Mucosa of descending colon (tissue), 3 donors: ENCODE results near the gene SLC1A3. TPM values are rescaled to one million over a fixed set of nuclear protein-coding genes. Genes with fewer than 3 reads are reported as not detected.

Experiments
- ATAC-seq: fragments of 200-7000 bp; cut with Tn5 transposase; one replicate; pipeline ENCODE4 v1.9.1; 2020; ENCODE audit warnings: mild to moderate bottlenecking, moderate library complexity
- DNase-seq, 3 donors: peaks; one replicate each; pipeline ENCODE4 v3.0.0-alpha.2; 2020
- H3K36me3 ChIP-seq: fragments of 200-600 bp; one replicate; pipeline ENCODE4 v1.8.0; 2021; ENCODE audit warnings: low read depth, mild to moderate bottlenecking
- H3K4me1 ChIP-seq: fragments of 200-600 bp; one replicate; pipeline ENCODE4 v1.8.0; 2021; ENCODE audit warnings: low read depth, mild to moderate bottlenecking
- H3K4me3 ChIP-seq: fragments of 200-600 bp; one replicate; pipeline ENCODE4 v1.8.0; 2021; ENCODE audit warnings: mild to moderate bottlenecking
- H3K9me3 ChIP-seq: fragments of 200-600 bp; one replicate; pipeline ENCODE4 v1.8.0; 2021; ENCODE audit warnings: mild to moderate bottlenecking
- CTCF ChIP-seq: fragments of 200-600 bp; IDR thresholded peaks from one replicate; pipeline ENCODE4 v1.8.0; 2022; ENCODE audit warnings: antibody characterized with exemption, mild to moderate bottlenecking
- intact Hi-C, 2 donors: fragments of 100-400 bp; cut with DNase I in 1 of 2; cut with micrococcal nuclease in 1 of 2; formaldehyde crosslinking; loops; one replicate each; pipeline versions ENCODE4 v1.11.0 to v1.11.1; 2022; cut with DNase I, micrococcal nuclease
- long read RNA-seq, 2 donors: library from polyadenylated mRNA; unstranded; transcript quantifications; one replicate each; pipeline ENCODE4 v2.0.0, GENCODE V29; 2019 to 2021
- total RNA-seq, 3 donors: library from RNA; stranded (reverse); fragmentation: NEBNext Ultra II Directional in 2 of 3; extraction: Animal tissue kit (Norgen Biotek cat#: 25700) in 2 of 3; gene quantifications; one replicate each; pipeline versions ENCODE4 v1.2.1 to v1.2.4, GENCODE V29; 2021 to 2023
- donor health status: DM: no; HTN: no; CAD: no; lungs with moderate emphysema.
- donor health status: DM: no; HTN: no; CAD: no.
- donor health status: DM: no; HTN: yes; CAD: no.

The SLC1A3 gene
- total RNA-seq: 10 to 100 TPM in 1 of 3 donors, 1 to 10 TPM in 1, under 1 TPM in 1; 0.67 to 10.2 (median 7.9) TPM
- long read RNA-seq, donor 1: 0 reads
- long read RNA-seq, donor 2: 0 reads

GRCh38 chr5:36606428-36607113, at the start of gene SLC1A3:
SLC1A3 (plus strand) TSS chr5:36606606; CDS start chr5:36608424, 1,818 bp downstream.
- TF ChIP-seq CTCF: no peak
- Histone ChIP-seq H3K9me3 (no peaks in the 10 kb centered on the region), H3K36me3 (no peaks in the 10 kb centered on the region), H3K4me3 (no peak within 1 kb of the TSS), H3K4me1 (peaks cover 7% of the 10 kb centered on the region)
- DNase-seq (peak in 2 of 3 donors; percentile 27 to 43), ATAC-seq (peak; percentile 76)
- intact Hi-C loops: no loop called here

GRCh38 chr5:36558641-36559040, 47.8 kb upstream of the SLC1A3 start:
- no peak for TF ChIP-seq CTCF

GRCh38 chr5:36561601-36562000, 44.8 kb upstream of the SLC1A3 start:
- ATAC-seq: no peak
- intact Hi-C loops: no loop called here
- DNase-seq: no peak
- H3K9me3 ChIP-seq: no peaks in the 10 kb centered on the region
- TF ChIP-seq CTCF: no peak
- no peaks in the 10 kb centered on the region for H3K4me1 ChIP-seq
- H3K36me3 ChIP-seq: no peaks in the 10 kb centered on the region
- H3K4me3 ChIP-seq: no peak overlapping the region

More at GRCh38 chr5:36558641-36559040, 47.8 kb upstream of the SLC1A3 start:
- ATAC-seq (no peak), DNase-seq (no peak)
- no peak overlapping the region for H3K4me3 ChIP-seq
- H3K36me3 ChIP-seq: no peaks in the 10 kb centered on the region
- no peaks in the 10 kb centered on the region for H3K9me3 ChIP-seq
- H3K4me1 ChIP-seq: no peaks in the 10 kb centered on the region
- intact Hi-C loops: no loop called here

GRCh38 chr5:36569491-36569890, 36.9 kb upstream of the SLC1A3 start:
- TF ChIP-seq CTCF: no peak
- H3K4me1 ChIP-seq: no peaks in the 10 kb centered on the region
- H3K9me3 ChIP-seq: no peaks in the 10 kb centered on the region
- no peak for ATAC-seq
- no peaks in the 10 kb centered on the region for H3K36me3 ChIP-seq
- no peak for DNase-seq
- intact Hi-C loops: no loop called here
- no peak overlapping the region for H3K4me3 ChIP-seq

- no peaks in the 10 kb centered on the region for H3K4me1 ChIP-seq
- no peak overlapping the region for H3K4me3 ChIP-seq
- ATAC-seq: no peak
- no peak for TF ChIP-seq CTCF
- H3K9me3 ChIP-seq: no peaks in the 10 kb centered on the region
- no peak for DNase-seq
- no peaks in the 10 kb centered on the region for H3K36me3 ChIP-seq
- intact Hi-C loops: no loop called here
These were observed 35.9 kb upstream of the SLC1A3 start for GRCh38 chr5:36570301-36571095.
